Left hindlimb (tissue), 1 donor: ENCODE measurements around the gene TBC1D14.
"Not testable (repeated sequence)": the region's sequence is repeated elsewhere in the genome, so short reads cannot be mapped to it uniquely, and the experiment has no call there.

Experiments
- DNase-seq: peaks from one replicate; pipeline ENCODE4 v3.0.0-alpha.2; 2018

The TBC1D14 gene

GRCh38 chr4:6910960-6911874 lies 1.6 kb downstream of the TBC1D14 start:
- no peak for DNase-seq

GRCh38 chr4:6911917-6912316 lies 2.3 kb downstream of the TBC1D14 start:
- DNase-seq: not testable (repeated sequence)

- no peak for DNase-seq
Measured at GRCh38 chr4:6912441-6912840, 2.8 kb downstream of the TBC1D14 start.

GRCh38 chr4:6913350-6913905 lies 3.8 kb downstream of the TBC1D14 start:
- DNase-seq: no peak

GRCh38 chr4:6914448-6914847 lies 4.8 kb downstream of the TBC1D14 start:
- DNase-seq: no peak

GRCh38 chr4:6915041-6916005 lies 5.7 kb downstream of the TBC1D14 start:
- no peak for DNase-seq

GRCh38 chr4:6916069-6916586 lies 6.5 kb downstream of the TBC1D14 start:
- DNase-seq: no peak

- DNase-seq: no peak
Measured at GRCh38 chr4:6916587-6917460, 7.2 kb downstream of the TBC1D14 start.

- DNase-seq: no peak
Measured at GRCh38 chr4:6917461-6918271, 8.0 kb downstream of the TBC1D14 start.

- DNase-seq: no peak
Measured at GRCh38 chr4:6918338-6918737, 8.7 kb downstream of the TBC1D14 start.

- no peak for DNase-seq
Measured at GRCh38 chr4:6920171-6920570, 10.5 kb downstream of the TBC1D14 start.

GRCh38 chr4:6923507-6923906 lies 13.9 kb downstream of the TBC1D14 start:
- DNase-seq: no peak

- DNase-seq: no peak
Measured at GRCh38 chr4:6924361-6924779, 14.7 kb downstream of the TBC1D14 start.

GRCh38 chr4:6925357-6925836 lies 15.8 kb downstream of the TBC1D14 start:
- DNase-seq: no peak

GRCh38 chr4:6926081-6926480 lies 16.5 kb downstream of the TBC1D14 start:
- DNase-seq: no peak

- DNase-seq: no peak
Measured at GRCh38 chr4:6926681-6927478, 17.3 kb downstream of the TBC1D14 start.

- DNase-seq: no peak
Measured at GRCh38 chr4:6928081-6928480, 18.5 kb downstream of the TBC1D14 start.

GRCh38 chr4:6929339-6929811 lies 19.7 kb downstream of the TBC1D14 start:
- DNase-seq: no peak

GRCh38 chr4:6929812-6930464 lies 20.3 kb downstream of the TBC1D14 start:
- DNase-seq: no peak
